GM10266 (cell line): Measurements from ENCODE around the gene DENND1C.

Source experiments
- DNase-seq: peaks from one replicate; pipeline ENCODE4 v3.0.0; 2012; ENCODE audit errors: extremely low spot score
- TF ChIP-seq, protein P1 (sequence below): IDR thresholded peaks from 2 replicates; pipeline ENCODE4 v1.5.1; 2012; ENCODE audit warnings: mild to moderate bottlenecking, low read depth; ENCODE audit not compliant: control insufficient read depth, insufficient read depth; ENCODE audit errors: missing control alignments

Gene DENND1C

DNA sequence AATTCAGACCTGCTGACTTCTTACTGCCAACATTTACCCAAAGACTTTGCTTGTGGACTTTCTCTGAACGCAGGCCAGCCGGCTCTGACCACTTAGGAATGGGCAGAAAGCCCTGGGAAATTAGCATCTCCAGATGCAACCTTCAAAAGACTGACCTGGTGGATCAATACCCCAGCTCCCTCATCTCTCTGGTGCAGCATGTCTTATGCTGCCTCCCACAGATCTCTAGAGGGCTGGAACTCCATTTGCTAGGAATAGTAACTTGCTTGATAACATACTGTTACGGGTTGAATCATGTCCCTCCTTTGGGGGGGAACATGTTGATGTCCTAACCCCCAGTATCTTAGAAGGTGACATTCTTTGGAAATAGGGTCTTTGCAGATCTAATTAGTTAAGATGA, 35.1 kb downstream of the DENND1C start:
- DNase-seq = no peak
- TF ChIP-seq, protein P1, sequence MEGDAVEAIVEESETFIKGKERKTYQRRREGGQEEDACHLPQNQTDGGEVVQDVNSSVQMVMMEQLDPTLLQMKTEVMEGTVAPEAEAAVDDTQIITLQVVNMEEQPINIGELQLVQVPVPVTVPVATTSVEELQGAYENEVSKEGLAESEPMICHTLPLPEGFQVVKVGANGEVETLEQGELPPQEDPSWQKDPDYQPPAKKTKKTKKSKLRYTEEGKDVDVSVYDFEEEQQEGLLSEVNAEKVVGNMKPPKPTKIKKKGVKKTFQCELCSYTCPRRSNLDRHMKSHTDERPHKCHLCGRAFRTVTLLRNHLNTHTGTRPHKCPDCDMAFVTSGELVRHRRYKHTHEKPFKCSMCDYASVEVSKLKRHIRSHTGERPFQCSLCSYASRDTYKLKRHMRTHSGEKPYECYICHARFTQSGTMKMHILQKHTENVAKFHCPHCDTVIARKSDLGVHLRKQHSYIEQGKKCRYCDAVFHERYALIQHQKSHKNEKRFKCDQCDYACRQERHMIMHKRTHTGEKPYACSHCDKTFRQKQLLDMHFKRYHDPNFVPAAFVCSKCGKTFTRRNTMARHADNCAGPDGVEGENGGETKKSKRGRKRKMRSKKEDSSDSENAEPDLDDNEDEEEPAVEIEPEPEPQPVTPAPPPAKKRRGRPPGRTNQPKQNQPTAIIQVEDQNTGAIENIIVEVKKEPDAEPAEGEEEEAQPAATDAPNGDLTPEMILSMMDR = no peak

DNA sequence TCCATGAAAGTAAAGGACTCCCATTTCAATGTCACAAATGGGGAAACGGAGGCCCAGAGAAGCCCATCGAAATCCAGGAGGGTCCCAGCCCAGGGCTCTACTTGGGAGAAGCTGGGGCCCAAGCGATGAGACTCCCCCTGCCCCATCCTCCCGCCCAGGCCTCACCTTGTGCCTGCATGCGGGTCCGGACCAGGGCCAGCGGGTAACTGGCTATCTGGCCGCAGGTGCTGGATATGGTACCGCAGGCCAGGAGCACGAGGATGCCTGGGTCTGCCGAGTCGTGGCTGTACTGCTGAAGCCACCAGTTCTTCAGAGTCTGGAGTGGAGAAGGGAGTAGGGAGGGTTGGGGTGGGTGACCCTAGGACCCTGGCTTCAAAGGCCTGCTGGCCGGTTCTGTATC, 37.6 kb downstream of the DENND1C start:
- no peak for DNase-seq
- TF ChIP-seq, protein P1 = no peak

DNA sequence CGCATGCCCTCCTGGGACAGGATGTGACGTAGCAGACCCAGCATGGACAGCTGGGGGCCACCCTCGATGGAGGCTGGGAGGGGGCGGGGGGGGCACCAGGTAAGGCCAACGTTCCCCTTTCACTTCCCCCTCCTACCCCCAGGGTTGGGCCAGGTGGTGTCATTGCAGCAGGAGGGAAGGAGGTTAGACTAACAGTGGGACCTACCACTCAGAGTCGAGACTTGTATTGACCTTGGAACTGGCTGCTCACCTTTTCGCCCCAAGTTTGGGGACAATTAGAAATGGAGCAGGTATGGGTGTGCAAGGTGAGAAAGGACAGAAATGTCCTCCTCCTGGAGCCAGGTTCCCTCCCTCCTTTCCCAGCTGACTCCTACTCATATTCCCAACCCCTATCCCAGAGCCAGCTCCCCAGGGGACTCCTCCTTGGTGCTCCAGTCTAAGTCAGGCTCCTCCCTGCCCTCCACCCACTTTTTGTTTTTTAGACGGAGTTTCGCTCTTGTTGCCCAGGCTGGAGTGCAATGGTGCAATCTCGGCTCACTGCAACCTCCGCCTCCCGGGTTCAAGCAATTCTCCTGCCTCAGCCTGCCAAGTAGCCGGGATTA, 39.4 kb downstream of the DENND1C start:
- TF ChIP-seq, protein P1 = no peak
- no peak for DNase-seq

DNA sequence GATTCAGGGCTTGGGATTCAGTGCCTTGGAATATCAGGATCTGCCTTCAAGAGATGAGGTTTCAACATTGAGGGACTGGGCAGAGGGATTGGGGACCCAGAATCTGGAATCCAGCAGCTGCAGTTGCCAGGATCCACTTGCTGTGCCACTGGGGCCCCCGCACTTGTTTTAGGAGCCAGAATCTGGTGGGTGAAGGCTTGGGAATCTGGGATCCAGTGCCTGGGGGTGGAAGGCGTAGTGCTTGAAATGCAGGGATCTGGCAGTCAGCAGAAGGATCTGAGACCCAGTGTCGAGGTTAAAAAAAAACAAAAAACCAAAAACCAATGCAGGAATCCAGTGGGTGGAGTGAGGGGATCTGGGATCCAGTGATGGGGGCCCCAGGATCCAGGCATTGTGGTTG, 40.7 kb downstream of the DENND1C start:
- no peak for DNase-seq
- TF ChIP-seq, protein P1 = no peak

DNA sequence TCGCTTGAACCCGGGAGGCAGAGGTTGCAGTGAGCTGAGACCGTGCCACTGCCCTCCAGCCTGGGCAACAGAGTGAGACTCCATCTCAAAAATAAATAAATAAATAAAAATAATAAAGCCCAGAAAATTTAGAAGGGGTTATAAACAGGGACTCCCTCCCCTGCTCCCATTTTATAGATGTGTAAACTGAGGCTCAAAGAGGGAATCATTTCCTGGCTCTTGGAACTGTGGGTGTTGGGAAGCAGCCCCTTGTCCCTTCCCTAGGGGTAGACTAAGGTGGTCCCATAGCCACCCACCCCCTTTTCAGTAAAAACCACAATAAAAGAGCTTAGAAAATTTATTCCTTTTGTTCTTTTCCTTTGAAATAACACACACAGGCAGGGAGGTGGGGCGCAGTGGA, 41.8 kb downstream of the DENND1C start:
- DNase-seq = no peak
- TF ChIP-seq, protein P1 = no peak

DNA sequence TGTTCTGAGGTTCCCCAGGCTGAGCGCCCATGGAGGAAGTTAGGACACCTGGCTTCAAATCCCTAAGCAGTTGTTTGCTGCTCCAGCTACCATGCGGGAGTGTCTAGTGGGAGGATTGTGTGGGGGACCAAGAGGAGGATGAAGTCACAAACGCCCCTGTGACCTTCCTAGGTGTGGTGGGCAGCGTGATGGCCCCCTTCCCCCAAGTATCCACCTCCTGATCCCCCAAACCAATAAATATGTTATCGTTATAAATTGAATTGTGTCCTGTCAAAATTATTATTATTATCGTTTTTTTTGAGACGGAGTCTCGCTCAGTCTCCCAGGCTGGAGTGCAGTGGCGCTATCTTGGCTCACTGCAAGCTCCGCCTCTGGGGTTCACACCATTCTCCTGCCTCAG, 47.9 kb downstream of the DENND1C start, which contains the start of gene SLC25A41:
Gene SLC25A41 (minus strand): TSS at position 101 of the 400 bp plus-strand sequence. CDS start 70 bp downstream, at position 31.
- DNase-seq = no peak

DNA sequence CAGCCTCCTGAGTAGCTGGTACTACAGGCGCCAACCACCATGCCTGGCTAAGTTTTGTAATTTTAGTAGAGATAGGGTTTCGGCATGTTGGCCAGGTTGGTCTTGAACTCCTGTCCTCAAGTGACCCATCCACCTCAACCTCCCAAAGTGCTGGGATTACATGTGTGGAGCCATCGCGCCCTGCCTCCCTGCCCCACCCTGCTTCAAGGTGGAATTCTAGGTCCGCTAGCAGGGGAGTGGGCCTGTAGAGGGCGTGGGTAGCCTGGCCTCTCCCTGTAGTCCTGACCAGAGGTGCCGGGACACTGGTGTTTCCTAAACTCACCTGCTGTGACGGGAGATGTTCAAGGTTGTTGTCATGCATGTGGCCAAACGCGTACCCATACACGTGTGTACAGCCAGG, 48.4 kb downstream of the DENND1C start:
- TF ChIP-seq, protein P1 = no peak
- no peak for DNase-seq

More for the DNA sequence above, 47.9 kb downstream of the DENND1C start, which contains the start of gene SLC25A41:
- TF ChIP-seq, protein P1 = no peak
